GM11168 (cell line): ENCODE data around the gene CAPN14.

Source experiments
- in situ Hi-C: fragments of 300-500 bp; cut with MboI; formaldehyde crosslinking; loops from one replicate; pipeline ENCODE4 v1.12.0; 2022; ENCODE audit warnings: low sequenced_read_pairs; ENCODE audit not compliant: unreplicated experiment

CAPN14 gene

GRCh38 chr2:31125918-31126695 is 91.2 kb downstream of the CAPN14 start:
- in situ Hi-C loops, result no loop called here

DNA sequence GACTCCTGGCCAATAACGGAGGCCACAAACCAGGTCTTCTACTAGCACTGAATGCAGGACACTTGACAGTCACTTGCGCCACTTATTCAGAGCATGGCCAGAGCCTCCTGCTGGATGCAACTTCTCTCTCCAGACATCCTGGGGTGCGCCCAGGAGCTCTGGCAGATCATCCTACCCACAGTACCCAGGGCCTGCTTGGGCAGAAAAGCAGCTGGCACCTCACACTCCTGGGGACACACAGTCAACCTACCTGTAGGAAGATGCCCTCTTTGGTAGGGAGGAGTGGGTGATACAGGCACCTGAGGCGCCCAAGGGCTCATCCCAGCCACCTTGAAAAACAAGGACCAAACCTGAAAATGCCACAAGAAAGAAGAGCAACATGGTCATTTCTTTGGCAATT is 92.4 kb downstream of the CAPN14 start:
- in situ Hi-C loops, result no loop called here
